Prostate gland (tissue), 2 donors: Measurements from ENCODE around the gene KCNMB3. TPM values are rescaled to one million over a fixed set of nuclear protein-coding genes. Genes with fewer than 3 reads are reported as not detected.

ENCODE experiments used
- DNase-seq: peaks from one replicate; pipeline ENCODE4 v3.0.0-alpha.2; 2019; ENCODE audit warnings: low spot score
- H3K27ac ChIP-seq, 2 donors: fragments of 200-600 bp; sonication (generic); 2 replicates each; pipeline ENCODE4 v1.5.1; 2017 to 2019
- H3K27me3 ChIP-seq: fragments of 200-600 bp; sonication (generic); replicated peaks from 2 replicates; pipeline ENCODE4 v1.5.1; 2019; ENCODE audit not compliant: insufficient read depth
- H3K36me3 ChIP-seq, 2 donors: fragments of 200-600 bp; sonication (generic); 1 replicate in 1 of 2; 2 replicates in 1 of 2; pipeline versions ENCODE4 v1.5.1 to v1.8.1; 2017 to 2019
- H3K4me1 ChIP-seq: fragments of 200-600 bp; sonication (generic); replicated peaks from 2 replicates; pipeline ENCODE4 v1.5.1; 2019
- H3K4me3 ChIP-seq, 2 donors: fragments of 200-600 bp; sonication (generic); 2 replicates each; pipeline ENCODE4 v1.5.1; 2017 to 2019
- H3K9me3 ChIP-seq: fragments of 200-600 bp; sonication (generic); 2 replicates; pipeline ENCODE4 v1.5.1; 2017
- POLR2A ChIP-seq: fragments of 450-650 bp; IDR thresholded peaks from one replicate; pipeline ENCODE4 v1.6.1; 2016; ENCODE audit warnings: antibody characterized with exemption, mild to moderate bottlenecking
- POLR2AphosphoS5 ChIP-seq: sonication (generic); formaldehyde crosslinking; IDR thresholded peaks from one replicate; pipeline ENCODE4 v1.6.1; 2017; ENCODE audit warnings: antibody characterized with exemption
- whole genome bisulfite sequencing: methylation state at CpG from one replicate; pipeline ENCODE4 v1.1.5; 2018; 5-methylcytosine and 5-hydroxymethylcytosine counted together
- intact Hi-C: fragments of 100-400 bp; cut with DNase I; formaldehyde crosslinking; loops from one replicate; pipeline ENCODE4 v1.14.2; 2022
- total RNA-seq, 2 donors: library from RNA; depleted of rRNA; stranded (reverse); fragments of >200 nt; gene quantifications; one replicate each; pipeline ENCODE4 v1.1.0, GENCODE V29; 2016
- TF ChIP-seq, protein P1 (sequence below), 4 experiments: fragments of 200-600 bp in 2 of 4; fragments of 450-650 bp in 2 of 4; sonication (generic) in 2 of 4; IDR thresholded peaks; 1 replicate in 3 of 4; 2 replicates in 1 of 4; pipeline ENCODE4 v1.5.1; 2016 to 2019; ENCODE audit warnings: antibody characterized with exemption in 4 of 4, mild to moderate bottlenecking in 2 of 4, moderate library complexity in 2 of 4

The KCNMB3 gene, protein sequence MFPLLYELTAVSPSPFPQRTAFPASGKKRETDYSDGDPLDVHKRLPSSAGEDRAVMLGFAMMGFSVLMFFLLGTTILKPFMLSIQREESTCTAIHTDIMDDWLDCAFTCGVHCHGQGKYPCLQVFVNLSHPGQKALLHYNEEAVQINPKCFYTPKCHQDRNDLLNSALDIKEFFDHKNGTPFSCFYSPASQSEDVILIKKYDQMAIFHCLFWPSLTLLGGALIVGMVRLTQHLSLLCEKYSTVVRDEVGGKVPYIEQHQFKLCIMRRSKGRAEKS
- 1 to 10 TPM; 2.0 to 4.7 TPM for total RNA-seq

DNA sequence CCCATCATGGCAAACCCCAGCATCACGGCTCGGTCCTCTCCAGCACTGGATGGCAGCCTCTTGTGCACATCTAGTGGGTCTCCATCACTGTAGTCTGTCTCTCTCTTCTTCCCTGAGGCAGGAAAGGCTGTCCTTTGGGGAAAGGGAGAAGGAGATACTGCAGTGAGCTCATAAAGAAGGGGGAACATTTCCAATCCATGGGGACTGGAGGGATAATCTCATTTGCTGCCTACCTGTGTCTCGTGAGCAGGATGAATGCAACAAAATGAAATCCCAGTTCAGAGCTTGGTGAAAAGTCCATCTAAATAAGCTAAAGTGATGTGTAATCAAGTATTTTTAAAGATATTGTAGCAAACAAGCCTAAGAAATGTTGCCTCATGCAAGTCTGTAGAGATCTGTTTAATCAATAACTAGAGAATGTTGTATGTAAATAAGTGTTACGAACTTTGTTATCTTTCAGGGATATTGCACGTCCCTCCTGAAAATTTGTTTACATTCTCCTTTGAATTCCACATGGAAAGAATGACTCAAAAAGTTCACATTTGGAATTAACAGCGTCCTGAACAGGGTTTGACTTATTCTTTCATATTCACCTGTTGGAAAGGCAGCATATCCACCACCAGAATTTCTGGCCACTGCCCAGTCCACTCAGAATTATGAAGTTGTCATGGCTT lies at the start of gene KCNMB3:
KCNMB3 (minus strand) TSS at position 312 of the 674 bp plus-strand sequence; CDS start at position 188, 124 bp downstream.
- Histone ChIP-seq H3K4me1 (no peaks in the 10 kb centered on the region), H3K27me3 (no peaks in the 10 kb centered on the region), H3K4me3 (no peak within 1 kb of the TSS), H3K9me3 (no peaks in the 10 kb centered on the region), H3K27ac (no peak within 1 kb of the TSS), H3K36me3 (no peaks in the 10 kb centered on the region)
- TF ChIP-seq, protein P1, sequence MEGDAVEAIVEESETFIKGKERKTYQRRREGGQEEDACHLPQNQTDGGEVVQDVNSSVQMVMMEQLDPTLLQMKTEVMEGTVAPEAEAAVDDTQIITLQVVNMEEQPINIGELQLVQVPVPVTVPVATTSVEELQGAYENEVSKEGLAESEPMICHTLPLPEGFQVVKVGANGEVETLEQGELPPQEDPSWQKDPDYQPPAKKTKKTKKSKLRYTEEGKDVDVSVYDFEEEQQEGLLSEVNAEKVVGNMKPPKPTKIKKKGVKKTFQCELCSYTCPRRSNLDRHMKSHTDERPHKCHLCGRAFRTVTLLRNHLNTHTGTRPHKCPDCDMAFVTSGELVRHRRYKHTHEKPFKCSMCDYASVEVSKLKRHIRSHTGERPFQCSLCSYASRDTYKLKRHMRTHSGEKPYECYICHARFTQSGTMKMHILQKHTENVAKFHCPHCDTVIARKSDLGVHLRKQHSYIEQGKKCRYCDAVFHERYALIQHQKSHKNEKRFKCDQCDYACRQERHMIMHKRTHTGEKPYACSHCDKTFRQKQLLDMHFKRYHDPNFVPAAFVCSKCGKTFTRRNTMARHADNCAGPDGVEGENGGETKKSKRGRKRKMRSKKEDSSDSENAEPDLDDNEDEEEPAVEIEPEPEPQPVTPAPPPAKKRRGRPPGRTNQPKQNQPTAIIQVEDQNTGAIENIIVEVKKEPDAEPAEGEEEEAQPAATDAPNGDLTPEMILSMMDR (IDR thresholded peaks at IDR 0.05) = no peak
- TF ChIP-seq POLR2A = no peak
- TF ChIP-seq POLR2AphosphoS5 = no peak
- intact Hi-C loops = no loop called here
- WGBS = 79% methylated on average over 6 of the region's 6 CpGs
- DNase-seq = no peak

DNA sequence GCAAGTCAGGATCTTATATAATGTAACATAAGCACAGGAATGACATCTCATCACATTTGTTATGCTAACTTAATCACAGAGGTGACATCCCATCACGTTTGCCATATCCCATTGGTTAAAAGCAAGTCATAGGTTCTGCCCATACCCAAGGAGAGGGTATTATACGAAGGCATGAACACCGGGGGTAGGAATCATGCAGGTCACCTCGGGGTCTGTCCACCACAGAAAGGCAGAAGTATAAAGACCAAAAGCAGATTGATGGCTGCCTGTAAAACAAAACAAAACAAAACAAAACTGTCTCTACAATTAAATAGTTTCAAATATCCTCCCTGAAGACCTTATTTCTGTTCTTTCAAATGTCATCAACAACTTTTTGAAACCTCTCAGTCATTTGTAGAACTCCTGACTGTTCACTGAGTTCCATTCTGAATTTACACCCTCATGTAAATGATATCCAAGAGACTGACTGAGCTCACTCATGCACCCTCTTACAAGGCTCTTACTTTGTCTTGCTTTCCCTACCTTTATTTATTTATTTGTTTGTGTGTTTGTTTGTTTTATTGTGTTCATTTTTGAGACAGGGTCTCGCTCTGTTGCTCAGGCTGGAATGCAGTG lies 49.2 kb upstream of the KCNMB3 start:
- Histone ChIP-seq H3K36me3 (no peaks in the 10 kb centered on the region), H3K9me3 (no peaks in the 10 kb centered on the region), H3K4me1 (no peaks in the 10 kb centered on the region), H3K27ac (no peak overlapping the region), H3K27me3 (no peaks in the 10 kb centered on the region), H3K4me3 (no peak overlapping the region)
- TF ChIP-seq POLR2A = no peak
- no peak for TF ChIP-seq POLR2AphosphoS5
- TF ChIP-seq, protein P1 (IDR thresholded peaks at IDR 0.05) = no peak
- intact Hi-C loops = no loop called here
- DNase-seq = no peak
- 92% methylated on average over 5 of the region's 5 CpGs for WGBS

DNA sequence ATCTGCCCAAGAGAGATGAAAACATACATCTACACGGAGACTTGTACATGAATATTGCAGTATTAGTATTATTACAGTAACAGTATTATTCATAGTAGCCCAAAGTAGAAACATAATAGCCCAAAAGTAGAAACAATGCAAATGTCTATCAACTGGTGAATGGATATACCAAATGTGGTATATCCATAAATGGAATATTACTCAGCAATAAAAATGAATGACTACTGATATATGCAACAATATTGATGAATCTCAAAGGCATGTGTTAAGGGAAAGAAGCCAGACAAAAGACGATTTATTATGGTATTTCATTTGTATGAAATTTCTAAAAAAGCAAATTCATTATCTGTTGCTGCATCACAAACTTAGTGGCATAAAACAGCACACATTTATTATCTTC lies 48.4 kb upstream of the KCNMB3 start:
- no peak overlapping the region for H3K27ac ChIP-seq
- H3K27me3 ChIP-seq = no peaks in the 10 kb centered on the region
- no peaks in the 10 kb centered on the region for H3K4me1 ChIP-seq
- no peaks in the 10 kb centered on the region for H3K9me3 ChIP-seq
- TF ChIP-seq, protein P1 (IDR thresholded peaks at IDR 0.05) = no peak
- TF ChIP-seq POLR2A (no peak), POLR2AphosphoS5 (no peak)
- intact Hi-C loops = no loop called here
- DNase-seq = no peak
- H3K4me3 ChIP-seq = no peak overlapping the region
- 93% methylated on average over 2 of the region's 2 CpGs for WGBS
- no peaks in the 10 kb centered on the region for H3K36me3 ChIP-seq

DNA sequence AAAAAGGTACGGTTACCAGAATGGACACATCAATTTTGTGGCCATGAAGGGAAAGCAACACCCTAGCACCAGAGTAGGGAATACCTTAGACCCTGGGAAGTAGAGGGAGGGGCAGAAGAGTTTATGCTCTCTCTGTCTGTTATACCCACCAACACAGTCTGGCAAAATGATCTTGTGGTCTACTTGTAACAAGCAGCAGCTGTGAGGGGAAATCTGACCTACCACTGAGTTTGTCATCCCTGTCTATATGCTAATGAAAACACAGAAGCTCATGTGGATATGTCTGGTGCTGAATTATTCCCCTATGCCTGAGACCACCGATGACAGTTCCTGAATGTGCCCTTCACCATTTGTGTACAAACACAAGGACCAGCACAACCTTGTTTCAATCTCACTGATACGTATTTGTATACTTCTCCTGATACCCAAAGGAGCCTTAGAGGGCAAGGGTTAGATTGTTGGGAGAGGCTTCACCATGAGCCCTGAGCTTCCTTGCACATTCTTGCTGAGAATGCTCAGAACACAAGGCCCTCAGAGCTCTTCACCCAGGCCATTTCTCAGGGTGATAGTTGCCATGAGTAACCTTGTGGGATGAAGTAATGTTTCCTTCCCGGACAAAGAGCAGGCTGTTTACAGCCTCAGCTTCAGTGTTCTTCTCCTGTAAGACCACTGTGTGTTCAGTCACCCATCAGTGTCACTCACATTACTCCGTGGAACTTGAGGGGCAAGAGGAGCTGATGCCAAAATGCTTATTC lies 47.2 kb upstream of the KCNMB3 start:
- Histone ChIP-seq H3K9me3 (no peaks in the 10 kb centered on the region), H3K27me3 (no peaks in the 10 kb centered on the region), H3K4me3 (no peak overlapping the region), H3K4me1 (no peaks in the 10 kb centered on the region), H3K27ac (no peak overlapping the region), H3K36me3 (no peaks in the 10 kb centered on the region)
- no peak for DNase-seq
- intact Hi-C loops = no loop called here
- 79% methylated on average over 5 of the region's 5 CpGs for WGBS
- TF ChIP-seq, protein P1 (IDR thresholded peaks at IDR 0.05) = no peak
- no peak for TF ChIP-seq POLR2A
